Activated CD4-positive, alpha-beta memory T cell treated with anti-CD3 and anti-CD28 coated beads for 36 hours (primary cell): ENCODE measurements around the gene CTNNA1. TPM values are rescaled to one million over a fixed set of nuclear protein-coding genes. Genes with fewer than 3 reads are reported as not detected.
"Not testable (repeated sequence)": the region's sequence is repeated elsewhere in the genome, so short reads cannot be mapped to it uniquely, and the experiment has no call there.

Experiments
- CTCF ChIA-PET: fragments of 350-600 bp; sonication (Branson Sonifier 250); formaldehyde crosslinking; loops from one replicate; lab custom pipeline; 2021; ENCODE audit warnings: antibody characterized with exemption, inconsistent platforms; lab: Charles Lee
- POLR2A ChIA-PET: fragments of 350-600 bp; sonication (Branson Sonifier 250); formaldehyde crosslinking; loops from one replicate; lab custom pipeline; 2021; ENCODE audit warnings: antibody characterized with exemption; lab: Charles Lee
- DNase-seq: peaks from one replicate; pipeline ENCODE4 v3.0.0-alpha.2; 2020
- H3K27ac Mint-ChIP-seq: one replicate; pipeline ENCODE4 v1.8.0; 2021; ENCODE audit warnings: mixed read lengths
- H3K27me3 Mint-ChIP-seq: one replicate; pipeline ENCODE4 v1.8.0; 2021; ENCODE audit warnings: mixed read lengths
- H3K36me3 Mint-ChIP-seq: one replicate; pipeline ENCODE4 v1.8.0; 2021; ENCODE audit warnings: mixed read lengths
- H3K4me1 Mint-ChIP-seq: one replicate; pipeline ENCODE4 v1.8.0; 2021; ENCODE audit warnings: low read depth, mixed read lengths
- H3K4me3 Mint-ChIP-seq: one replicate; pipeline ENCODE4 v1.8.0; 2021; ENCODE audit warnings: mild to moderate bottlenecking, mixed read lengths
- H3K9me3 Mint-ChIP-seq: one replicate; pipeline ENCODE4 v1.8.0; 2021; ENCODE audit warnings: mixed read lengths
- intact Hi-C: fragments of 100-400 bp; cut with micrococcal nuclease; formaldehyde crosslinking; loops from one replicate; pipeline ENCODE4 v1.15.1; 2023
- total RNA-seq, 2 experiments: library from RNA; stranded (reverse); gene quantifications; one replicate each; pipeline ENCODE4 v1.2.3, GENCODE V29; 2021

The CTNNA1 gene
- total RNA-seq, 2 experiments from 2014 or later, result 82.8 to 89.5 TPM

- ChIA-PET CTCF (no interaction called here), POLR2A (no interaction called here)
- Mint-ChIP-seq H3K4me1 (no peaks in the 10 kb centered on the region), H3K9me3 (no peaks in the 10 kb centered on the region), H3K4me3 (no peak overlapping the region), H3K36me3 (no peaks in the 10 kb centered on the region), H3K27me3 (no peaks in the 10 kb centered on the region), H3K27ac (no peak overlapping the region)
- intact Hi-C loops, result no loop called here
- no peak for DNase-seq
These were observed 160.5 kb downstream of the CTNNA1 start for GRCh38 chr5:138913773-138914172.

- intact Hi-C loops, result no loop called here
- CTCF ChIA-PET, result no interaction called here
- no peak overlapping the region for H3K27ac Mint-ChIP-seq
- no peaks in the 10 kb centered on the region for H3K27me3 Mint-ChIP-seq
- H3K4me3 Mint-ChIP-seq, result no peak overlapping the region
- POLR2A ChIA-PET, result no interaction called here
- no peaks in the 10 kb centered on the region for H3K4me1 Mint-ChIP-seq
- H3K36me3 Mint-ChIP-seq, result no peaks in the 10 kb centered on the region
- no peaks in the 10 kb centered on the region for H3K9me3 Mint-ChIP-seq
- no peak for DNase-seq
These were observed 161.1 kb downstream of the CTNNA1 start for GRCh38 chr5:138914338-138914737.

DNA sequence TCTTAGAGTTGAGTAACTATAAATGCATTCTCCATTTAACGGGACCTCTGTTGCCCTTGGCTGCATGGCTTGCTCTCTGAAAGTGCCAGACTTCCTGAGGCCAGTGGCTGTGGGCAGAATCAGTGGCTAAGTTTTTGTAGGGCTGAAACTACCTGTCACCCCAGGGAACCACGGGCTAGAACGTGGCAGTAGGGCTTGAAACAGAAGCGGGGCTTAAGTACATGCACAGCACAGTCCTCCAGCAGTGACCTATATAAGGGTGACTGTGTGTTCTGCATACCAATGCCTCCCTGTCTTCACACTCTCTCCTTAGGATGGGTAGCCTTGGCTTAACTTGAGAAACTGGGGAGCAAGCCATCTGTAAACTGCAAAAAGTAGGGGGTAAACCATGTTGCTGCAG is 165.5 kb downstream of the CTNNA1 start:
- no peak overlapping the region for H3K4me3 Mint-ChIP-seq
- H3K27ac Mint-ChIP-seq, result no peak overlapping the region
- no peak for DNase-seq
- intact Hi-C loops, result no loop called here
- H3K27me3 Mint-ChIP-seq, result no peaks in the 10 kb centered on the region
- H3K36me3 Mint-ChIP-seq, result no peaks in the 10 kb centered on the region
- H3K4me1 Mint-ChIP-seq, result no peaks in the 10 kb centered on the region
- ChIA-PET POLR2A (no interaction called here), CTCF (no interaction called here)
- H3K9me3 Mint-ChIP-seq, result no peaks in the 10 kb centered on the region

DNA sequence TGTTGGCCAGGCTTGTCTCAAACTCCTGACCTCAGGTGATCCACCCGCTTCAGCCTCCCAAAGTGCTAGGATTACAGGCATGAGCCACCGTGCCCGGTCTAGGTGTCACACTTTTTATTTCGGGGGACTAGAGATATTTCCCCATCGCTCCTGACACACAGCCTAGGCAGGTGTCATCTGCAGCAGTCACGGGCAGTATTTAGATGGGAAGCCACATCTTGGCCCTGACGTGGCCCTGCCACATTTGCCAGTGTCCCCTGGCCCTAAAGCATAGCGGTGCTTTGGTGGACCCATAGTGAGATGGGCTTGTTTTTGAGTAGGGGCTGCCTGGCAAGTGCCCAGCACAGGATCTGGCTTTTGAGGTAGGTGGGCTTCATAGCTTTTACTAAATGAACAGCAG is 167.0 kb downstream of the CTNNA1 start:
- CTCF ChIA-PET, result no interaction called here
- Mint-ChIP-seq H3K36me3 (peaks cover 2% of the 10 kb centered on the region), H3K4me1 (no peaks in the 10 kb centered on the region), H3K27me3 (no peaks in the 10 kb centered on the region), H3K27ac (no peak overlapping the region), H3K4me3 (no peak overlapping the region), H3K9me3 (no peaks in the 10 kb centered on the region)
- intact Hi-C loops, result no loop called here
- no peak for DNase-seq
- POLR2A ChIA-PET, result no interaction called here

GRCh38 chr5:138921362-138921761 is 168.1 kb downstream of the CTNNA1 start:
- not testable (repeated sequence) for H3K4me3 Mint-ChIP-seq, H3K4me1 Mint-ChIP-seq

GRCh38 chr5:138922494-138922893 is 169.3 kb downstream of the CTNNA1 start:
- no peak overlapping the region for H3K27ac Mint-ChIP-seq
- DNase-seq, result no peak
- ChIA-PET POLR2A (no interaction called here), CTCF (no interaction called here)
- no peaks in the 10 kb centered on the region for H3K27me3 Mint-ChIP-seq
- no peaks in the 10 kb centered on the region for H3K4me1 Mint-ChIP-seq
- H3K36me3 Mint-ChIP-seq, result peaks cover 7% of the 10 kb centered on the region
- intact Hi-C loops, result no loop called here
- no peaks in the 10 kb centered on the region for H3K9me3 Mint-ChIP-seq
- no peak overlapping the region for H3K4me3 Mint-ChIP-seq

More at GRCh38 chr5:138921362-138921761, 168.1 kb downstream of the CTNNA1 start:
- H3K27ac Mint-ChIP-seq, intact Hi-C loops, POLR2A ChIA-PET, H3K27me3 Mint-ChIP-seq, CTCF ChIA-PET, H3K9me3 Mint-ChIP-seq, DNase-seq, H3K36me3 Mint-ChIP-seq: not testable (repeated sequence)

DNA sequence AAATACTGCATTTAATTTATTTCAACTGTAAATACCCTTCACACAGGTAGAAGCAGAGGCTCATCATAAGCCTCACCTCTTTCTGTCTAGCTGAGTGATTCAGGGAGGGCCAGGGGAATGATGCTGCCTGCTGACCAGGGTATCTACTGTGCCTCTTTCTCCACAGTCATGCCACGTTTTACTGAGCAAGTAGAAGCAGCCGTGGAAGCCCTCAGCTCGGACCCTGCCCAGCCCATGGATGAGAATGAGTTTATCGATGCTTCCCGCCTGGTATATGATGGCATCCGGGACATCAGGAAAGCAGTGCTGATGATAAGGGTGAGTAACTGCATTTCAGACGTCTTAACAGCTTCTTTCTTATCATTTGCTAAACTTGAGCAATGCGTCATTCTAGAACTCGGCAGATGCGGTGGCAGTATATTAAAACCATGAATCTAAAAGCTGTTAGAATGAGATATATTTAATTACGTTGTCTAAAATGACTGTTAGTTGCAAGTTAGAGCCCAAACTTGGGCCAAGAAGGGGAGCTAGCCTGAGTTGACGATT is 171.9 kb downstream of the CTNNA1 start:
- peaks cover 7% of the 10 kb centered on the region for H3K36me3 Mint-ChIP-seq
- H3K4me1 Mint-ChIP-seq, result no peaks in the 10 kb centered on the region
- DNase-seq, result no peak
- intact Hi-C loops, result no loop called here
- ChIA-PET POLR2A (no interaction called here), CTCF (no interaction called here)
- no peak overlapping the region for H3K4me3 Mint-ChIP-seq
- no peak overlapping the region for H3K27ac Mint-ChIP-seq
- H3K27me3 Mint-ChIP-seq, result no peaks in the 10 kb centered on the region
- no peaks in the 10 kb centered on the region for H3K9me3 Mint-ChIP-seq

GRCh38 chr5:138926257-138926656 is 173.0 kb downstream of the CTNNA1 start:
- DNase-seq, result no peak
- no peaks in the 10 kb centered on the region for H3K4me1 Mint-ChIP-seq
- no peak overlapping the region for H3K27ac Mint-ChIP-seq
- H3K36me3 Mint-ChIP-seq, result peaks cover 7% of the 10 kb centered on the region
- no peaks in the 10 kb centered on the region for H3K27me3 Mint-ChIP-seq
- intact Hi-C loops, result no loop called here
- no peak overlapping the region for H3K4me3 Mint-ChIP-seq
- ChIA-PET POLR2A (no interaction called here), CTCF (no interaction called here)
- no peaks in the 10 kb centered on the region for H3K9me3 Mint-ChIP-seq

DNA sequence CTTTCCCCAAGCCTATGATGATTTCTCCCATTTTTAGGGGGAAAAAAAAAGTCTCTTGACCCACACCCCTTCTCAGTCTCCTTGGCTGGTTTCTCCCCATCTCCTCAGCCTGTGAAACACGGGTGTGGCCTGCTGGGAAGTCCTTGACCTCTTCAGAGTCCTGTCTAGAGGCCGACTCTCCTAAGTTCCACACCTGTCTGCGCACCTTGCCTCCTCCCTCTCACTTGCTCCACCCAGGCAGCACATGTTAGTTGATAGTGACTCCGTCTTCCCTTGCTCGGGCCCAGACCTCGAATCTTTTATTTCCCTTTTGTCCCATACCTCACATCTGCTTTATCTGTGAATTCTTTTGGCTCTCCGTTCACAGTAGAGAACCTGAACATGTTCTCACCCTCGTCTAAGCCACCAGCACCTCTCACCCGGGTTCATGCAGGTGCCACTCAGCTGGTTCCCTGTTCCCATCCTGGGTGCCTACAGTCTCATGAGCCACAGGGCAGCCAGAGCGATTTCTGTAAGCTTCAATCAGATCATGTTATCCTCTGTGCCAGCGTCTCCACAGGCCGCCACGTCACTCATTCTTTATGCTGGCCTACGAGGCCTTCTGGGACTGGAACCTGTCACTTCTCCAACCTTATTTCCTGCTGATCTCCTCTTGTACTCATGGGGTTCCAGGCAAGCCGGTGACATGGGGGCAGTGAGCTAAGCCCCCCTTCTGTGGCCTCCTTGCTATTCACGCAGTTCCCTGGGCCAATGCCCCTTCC is 173.6 kb downstream of the CTNNA1 start:
- H3K36me3 Mint-ChIP-seq, result peaks cover 7% of the 10 kb centered on the region
- no peak overlapping the region for H3K4me3 Mint-ChIP-seq
- H3K4me1 Mint-ChIP-seq, result no peaks in the 10 kb centered on the region
- ChIA-PET POLR2A (no interaction called here), CTCF (no interaction called here)
- H3K27ac Mint-ChIP-seq, result no peak overlapping the region
- intact Hi-C loops, result no loop called here
- no peaks in the 10 kb centered on the region for H3K9me3 Mint-ChIP-seq
- DNase-seq, result no peak
- no peaks in the 10 kb centered on the region for H3K27me3 Mint-ChIP-seq

DNA sequence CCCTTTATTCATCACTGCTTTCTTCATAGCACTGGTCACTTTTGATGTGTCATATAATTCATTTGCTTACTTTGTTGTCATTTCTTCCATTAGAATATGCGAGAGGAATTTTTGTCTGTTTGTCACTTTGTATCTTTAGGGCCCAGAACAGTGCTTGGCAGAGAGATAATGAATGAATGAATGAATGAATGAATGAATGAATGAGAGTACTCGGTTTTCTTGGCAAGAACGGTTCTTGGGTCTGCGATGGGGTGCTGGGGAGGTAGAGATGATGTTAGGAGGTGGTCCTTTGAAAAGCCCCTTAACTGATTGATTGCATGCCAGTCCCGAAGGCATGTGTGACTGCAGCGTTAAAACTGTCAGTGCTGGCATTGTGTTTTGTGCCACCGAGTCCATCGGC is 174.3 kb downstream of the CTNNA1 start:
- ChIA-PET CTCF (no interaction called here), POLR2A (no interaction called here)
- H3K27me3 Mint-ChIP-seq, result no peaks in the 10 kb centered on the region
- no peaks in the 10 kb centered on the region for H3K9me3 Mint-ChIP-seq
- H3K4me1 Mint-ChIP-seq, result no peaks in the 10 kb centered on the region
- H3K36me3 Mint-ChIP-seq, result peaks cover 7% of the 10 kb centered on the region
- H3K4me3 Mint-ChIP-seq, result no peak overlapping the region
- H3K27ac Mint-ChIP-seq, result no peak overlapping the region
- intact Hi-C loops, result no loop called here
- no peak for DNase-seq

DNA sequence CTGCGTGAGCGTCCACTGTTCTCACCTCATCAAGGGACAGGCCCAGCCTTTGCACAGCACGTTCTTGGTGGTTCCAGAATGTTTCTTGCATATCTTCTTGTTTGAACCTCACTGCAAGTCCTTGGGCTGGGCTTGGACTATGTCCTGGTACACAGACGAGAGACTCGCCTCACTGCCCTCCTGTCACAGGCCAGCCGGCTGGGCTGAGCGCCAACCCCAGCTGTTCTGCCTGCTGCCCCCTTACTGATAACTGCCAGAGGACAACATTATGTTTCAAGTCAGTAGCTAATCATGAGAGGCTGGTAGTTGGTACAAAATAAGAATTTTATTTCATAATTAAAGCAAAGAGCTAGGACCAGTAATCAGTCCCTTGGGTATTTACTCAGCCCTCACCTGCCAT is 174.8 kb downstream of the CTNNA1 start:
- H3K27me3 Mint-ChIP-seq, result no peaks in the 10 kb centered on the region
- peaks cover 7% of the 10 kb centered on the region for H3K36me3 Mint-ChIP-seq
- ChIA-PET CTCF (no interaction called here), POLR2A (no interaction called here)
- no peaks in the 10 kb centered on the region for H3K9me3 Mint-ChIP-seq
- H3K4me3 Mint-ChIP-seq, result no peak overlapping the region
- intact Hi-C loops, result no loop called here
- no peak for DNase-seq
- no peak overlapping the region for H3K27ac Mint-ChIP-seq
- H3K4me1 Mint-ChIP-seq, result no peaks in the 10 kb centered on the region

DNA sequence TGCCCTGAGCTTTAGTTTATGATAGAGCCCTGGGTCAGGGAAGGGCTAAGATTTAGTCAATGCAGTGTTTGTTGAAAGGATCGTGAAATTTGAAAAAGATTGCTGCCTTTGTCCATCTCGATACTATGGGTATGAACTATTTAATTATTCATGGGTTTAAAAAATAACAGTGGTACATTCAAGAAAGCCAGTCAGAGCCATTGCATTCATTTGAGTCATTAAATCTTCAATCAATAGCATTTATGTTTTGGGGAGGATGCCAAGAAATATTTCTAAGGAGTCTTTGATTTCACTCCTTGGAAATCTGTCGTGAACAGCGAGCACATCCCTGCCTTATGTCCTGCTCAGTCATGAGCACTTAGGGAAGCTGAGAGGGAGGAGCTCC is 176.3 kb downstream of the CTNNA1 start:
- Mint-ChIP-seq H3K36me3 (peaks cover 7% of the 10 kb centered on the region), H3K4me3 (no peak overlapping the region), H3K9me3 (no peaks in the 10 kb centered on the region), H3K4me1 (no peaks in the 10 kb centered on the region), H3K27ac (no peak overlapping the region), H3K27me3 (no peaks in the 10 kb centered on the region)
- DNase-seq, result no peak
- intact Hi-C loops, result no loop called here
- ChIA-PET POLR2A (interaction anchor here (0.6 kb wide), 1 partner anchor 129 kb away, joined by 3 read pairs; no protein-coding TSS in a partner anchor), CTCF (no interaction called here)
